ENCODE measurements around the gene GCGR.

DNA sequence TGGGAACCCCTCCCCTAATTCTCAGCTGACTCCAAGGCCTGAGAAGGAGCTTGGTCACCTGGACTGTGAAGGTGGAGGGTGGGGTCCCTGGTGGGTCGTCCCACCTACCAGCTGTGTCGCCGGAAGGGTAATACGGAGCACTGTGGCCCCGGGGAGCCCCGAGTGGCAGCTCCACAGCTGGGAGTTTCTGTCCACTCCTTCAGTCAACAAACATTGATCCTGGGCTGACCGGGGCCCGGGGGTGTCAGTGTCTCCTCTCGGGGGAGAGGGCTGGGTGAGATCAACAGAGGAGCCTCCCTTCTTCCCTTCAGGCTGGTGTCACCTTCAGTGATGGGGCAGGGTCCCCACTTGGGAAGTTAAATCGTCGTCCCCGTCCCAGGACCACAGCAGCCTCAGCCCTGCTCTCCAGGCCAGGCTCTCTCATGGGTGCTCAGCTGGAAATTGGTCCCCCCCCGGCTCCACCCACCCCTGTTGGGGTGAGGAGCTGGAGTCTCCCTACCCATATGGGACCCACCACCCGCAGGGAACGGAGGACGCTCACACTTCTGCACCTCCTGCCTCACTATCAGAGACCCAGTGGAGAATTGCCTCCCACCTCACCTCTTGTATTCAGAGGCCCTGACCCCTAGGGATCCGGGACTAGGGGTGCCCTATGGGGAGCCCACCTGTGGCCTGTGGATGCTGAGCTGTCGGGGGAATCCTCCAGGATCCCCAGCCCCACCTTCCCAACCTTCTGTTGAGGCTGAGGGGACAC, 1.9 kb downstream of the GCGR start:
- TF ChIP-seq POLR2A (IDR thresholded peaks at IDR 0.05; ENCODE audit: low read length) (no peak), GATA1 (IDR thresholded peaks at IDR 0.05; ENCODE audit: low read depth, low read length) (no peak)
